ENCODE results near the gene SPOCK1.
"Not testable (repeated sequence)": the region's sequence is repeated elsewhere in the genome, so short reads cannot be mapped to it uniquely, and the experiment has no call there.

Gene SPOCK1

GRCh38 chr5:137398751-137399150, 100.4 kb downstream of the SPOCK1 start:
- no peak for DNase-seq (ENCODE audit: extremely low read depth in 1 of 2, low read depth in 1 of 2)

- no peak for DNase-seq (ENCODE audit: extremely low read depth in 1 of 2, low read depth in 1 of 2)
Observed at GRCh38 chr5:137398154-137398553, 101.0 kb downstream of the SPOCK1 start.

- no peak for DNase-seq (ENCODE audit: extremely low read depth in 1 of 2, low read depth in 1 of 2)
Observed at GRCh38 chr5:137395011-137395755, 103.9 kb downstream of the SPOCK1 start.

- DNase-seq (ENCODE audit: extremely low read depth in 1 of 2, low read depth in 1 of 2) = no peak
Observed at GRCh38 chr5:137394380-137394779, 104.7 kb downstream of the SPOCK1 start.

- DNase-seq (ENCODE audit: extremely low read depth in 1 of 2, low read depth in 1 of 2) = no peak
Observed at GRCh38 chr5:137393196-137393993, 105.7 kb downstream of the SPOCK1 start.

- no peak for DNase-seq (ENCODE audit: extremely low read depth in 1 of 2, low read depth in 1 of 2)
Observed at GRCh38 chr5:137392261-137392660, 106.9 kb downstream of the SPOCK1 start.

GRCh38 chr5:137391044-137391443, 108.1 kb downstream of the SPOCK1 start:
- DNase-seq (ENCODE audit: extremely low read depth in 1 of 2, low read depth in 1 of 2) = not testable (repeated sequence)

GRCh38 chr5:137389042-137389441, 110.1 kb downstream of the SPOCK1 start:
- no peak for DNase-seq (ENCODE audit: extremely low read depth in 1 of 2, low read depth in 1 of 2)

GRCh38 chr5:137385064-137385463, 114.1 kb downstream of the SPOCK1 start:
- DNase-seq (ENCODE audit: extremely low read depth in 1 of 2, low read depth in 1 of 2) = no peak

- no peak for DNase-seq (ENCODE audit: extremely low read depth in 1 of 2, low read depth in 1 of 2)
Observed at GRCh38 chr5:137383909-137384308, 115.2 kb downstream of the SPOCK1 start.

- DNase-seq (ENCODE audit: extremely low read depth in 1 of 2, low read depth in 1 of 2) = no peak
Observed at GRCh38 chr5:137381555-137381954, 117.6 kb downstream of the SPOCK1 start.

GRCh38 chr5:137379555-137380286, 119.4 kb downstream of the SPOCK1 start:
- no peak for DNase-seq (ENCODE audit: extremely low read depth in 1 of 2, low read depth in 1 of 2)

- no peak for DNase-seq (ENCODE audit: extremely low read depth in 1 of 2, low read depth in 1 of 2)
Observed at GRCh38 chr5:137375741-137376526, 123.2 kb downstream of the SPOCK1 start.

GRCh38 chr5:137374110-137374714, 124.9 kb downstream of the SPOCK1 start:
- DNase-seq (ENCODE audit: extremely low read depth in 1 of 2, low read depth in 1 of 2) = no peak

GRCh38 chr5:137372773-137373160, 126.4 kb downstream of the SPOCK1 start:
- DNase-seq (ENCODE audit: extremely low read depth in 1 of 2, low read depth in 1 of 2) = no peak

- no peak for DNase-seq (ENCODE audit: extremely low read depth in 1 of 2, low read depth in 1 of 2)
Observed at GRCh38 chr5:137372016-137372772, 126.9 kb downstream of the SPOCK1 start.

- no peak for DNase-seq (ENCODE audit: extremely low read depth in 1 of 2, low read depth in 1 of 2)
Observed at GRCh38 chr5:137370096-137371071, 128.7 kb downstream of the SPOCK1 start.

- no peak for DNase-seq (ENCODE audit: extremely low read depth in 1 of 2, low read depth in 1 of 2)
Observed at GRCh38 chr5:137368651-137369050, 130.5 kb downstream of the SPOCK1 start.

All from stimulated activated CD8-positive, alpha-beta memory T cell treated with anti-CD3 and anti-CD28 coated beads, Interleukin-7, amount 100 ng/mL, for 48 hours (primary cell).